Astrocyte (in vitro differentiated cells and primary cell): ENCODE results near the gene CEACAM4.

Source experiments
- CTCF ChIP-seq: IDR thresholded peaks from 2 replicates; pipeline ENCODE4 v1.5.1; 2011; ENCODE audit warnings: low read depth, mild to moderate bottlenecking, inconsistent platforms, low read length, moderate library complexity; ENCODE audit not compliant: insufficient read depth
- EZH2 ChIP-seq: IDR thresholded peaks from 2 replicates; pipeline ENCODE4 v1.6.1; 2012; ENCODE audit warnings: mild to moderate bottlenecking, low read length, inconsistent platforms; ENCODE audit not compliant: insufficient read depth

GRCh38 chr19:41619018-41619556 is 7.8 kb downstream of the CEACAM4 start:
- no peak for TF ChIP-seq CTCF
- no peak for TF ChIP-seq EZH2
